ENCODE results near the gene DCLK1. TPM values are rescaled to one million over a fixed set of nuclear protein-coding genes. Genes with fewer than 3 reads are reported as not detected.

DCLK1 gene
- total RNA-seq, 3 donors from 2014 or later (not counting 1 experiment from before 2014, with no cell fraction given) = not detected

DNA sequence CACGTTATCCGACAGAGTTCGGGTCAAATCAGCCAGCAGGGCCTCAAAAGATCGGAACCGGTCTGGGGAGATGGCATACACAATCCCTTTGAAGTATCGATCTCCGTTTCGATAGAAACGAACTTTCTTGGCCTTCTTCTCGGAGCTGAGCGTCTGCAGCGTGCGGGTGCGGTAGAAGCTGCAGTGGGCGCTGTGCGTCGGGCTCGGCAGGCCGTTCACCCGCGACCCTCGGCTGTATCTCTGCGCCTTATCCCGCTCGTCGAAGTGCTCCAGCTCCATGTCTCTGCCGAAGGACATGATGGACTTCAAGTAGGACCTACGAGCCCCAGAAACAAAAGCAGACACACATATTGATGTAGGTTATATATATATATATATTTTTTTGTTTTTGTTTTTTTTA lies 5.3 kb downstream of the DCLK1 start:
- Mint-ChIP-seq H3K36me3 (no peaks in the 10 kb centered on the region), H3K27me3 (ENCODE audit: low read depth in 2 of 2) (peaks cover 0 to 4% of the 10 kb centered on the region in 2 donors), H3K27ac (no peak overlapping the region), H3K9me3 (peaks cover 3 to 4% of the 10 kb centered on the region in 2 donors), H3K4me3 (no peak overlapping the region), H3K4me1 (no peaks in the 10 kb centered on the region)
- H3K9me3 ChIP-seq (ENCODE audit: control insufficient read depth, insufficient read depth, low read length) = no peaks in the 10 kb centered on the region
- H3K4me1 ChIP-seq (ENCODE audit: control insufficient read depth, insufficient read depth, low read length) = no peaks in the 10 kb centered on the region
- no peak overlapping the region for H3K27ac ChIP-seq (ENCODE audit: low read length)
- no peaks in the 10 kb centered on the region for H3K27me3 ChIP-seq (ENCODE audit: control insufficient read depth, insufficient read depth, low read length)
- TF ChIP-seq, protein P1, sequence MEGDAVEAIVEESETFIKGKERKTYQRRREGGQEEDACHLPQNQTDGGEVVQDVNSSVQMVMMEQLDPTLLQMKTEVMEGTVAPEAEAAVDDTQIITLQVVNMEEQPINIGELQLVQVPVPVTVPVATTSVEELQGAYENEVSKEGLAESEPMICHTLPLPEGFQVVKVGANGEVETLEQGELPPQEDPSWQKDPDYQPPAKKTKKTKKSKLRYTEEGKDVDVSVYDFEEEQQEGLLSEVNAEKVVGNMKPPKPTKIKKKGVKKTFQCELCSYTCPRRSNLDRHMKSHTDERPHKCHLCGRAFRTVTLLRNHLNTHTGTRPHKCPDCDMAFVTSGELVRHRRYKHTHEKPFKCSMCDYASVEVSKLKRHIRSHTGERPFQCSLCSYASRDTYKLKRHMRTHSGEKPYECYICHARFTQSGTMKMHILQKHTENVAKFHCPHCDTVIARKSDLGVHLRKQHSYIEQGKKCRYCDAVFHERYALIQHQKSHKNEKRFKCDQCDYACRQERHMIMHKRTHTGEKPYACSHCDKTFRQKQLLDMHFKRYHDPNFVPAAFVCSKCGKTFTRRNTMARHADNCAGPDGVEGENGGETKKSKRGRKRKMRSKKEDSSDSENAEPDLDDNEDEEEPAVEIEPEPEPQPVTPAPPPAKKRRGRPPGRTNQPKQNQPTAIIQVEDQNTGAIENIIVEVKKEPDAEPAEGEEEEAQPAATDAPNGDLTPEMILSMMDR (IDR thresholded peaks at IDR 0.05) = no peak
- intact Hi-C loops (cut with micrococcal nuclease) = no loop called here
- DNase-seq (no peak), ATAC-seq (no peak)
- H3K4me3 ChIP-seq (ENCODE audit: low read length) = no peak overlapping the region
- whole genome bisulfite sequencing (ENCODE audit: insufficient coverage) = 89% methylated on average over 28 of the region's 28 CpGs
- H3K36me3 ChIP-seq (ENCODE audit: control insufficient read depth, insufficient read depth, low read length) = no peaks in the 10 kb centered on the region

- Histone ChIP-seq H3K4me1 (ENCODE audit: control insufficient read depth, insufficient read depth, low read length) (no peaks in the 10 kb centered on the region), H3K36me3 (ENCODE audit: control insufficient read depth, insufficient read depth, low read length) (no peaks in the 10 kb centered on the region), H3K27me3 (ENCODE audit: control insufficient read depth, insufficient read depth, low read length) (no peaks in the 10 kb centered on the region), H3K9me3 (ENCODE audit: control insufficient read depth, insufficient read depth, low read length) (no peaks in the 10 kb centered on the region), H3K4me3 (ENCODE audit: low read length) (no peak overlapping the region), H3K27ac (ENCODE audit: low read length) (no peak overlapping the region)
- no peak overlapping the region for H3K27ac Mint-ChIP-seq
- no peaks in the 10 kb centered on the region for H3K4me1 Mint-ChIP-seq
- no peaks in the 10 kb centered on the region for H3K27me3 Mint-ChIP-seq (ENCODE audit: low read depth in 2 of 2)
- H3K36me3 Mint-ChIP-seq = no peaks in the 10 kb centered on the region
- 86% methylated on average over 4 of the region's 6 CpGs for WGBS (ENCODE audit: insufficient coverage)
- peaks cover 3 to 4% of the 10 kb centered on the region in 2 donors for H3K9me3 Mint-ChIP-seq
- H3K4me3 Mint-ChIP-seq = no peak overlapping the region
- ATAC-seq (no peak), DNase-seq (no peak)
- TF ChIP-seq, protein P1 (IDR thresholded peaks at IDR 0.05) = no peak
- intact Hi-C loops (cut with micrococcal nuclease) = no loop called here
Observed at GRCh38 chr13:36124236-36124822, 6.9 kb downstream of the DCLK1 start.

DNA sequence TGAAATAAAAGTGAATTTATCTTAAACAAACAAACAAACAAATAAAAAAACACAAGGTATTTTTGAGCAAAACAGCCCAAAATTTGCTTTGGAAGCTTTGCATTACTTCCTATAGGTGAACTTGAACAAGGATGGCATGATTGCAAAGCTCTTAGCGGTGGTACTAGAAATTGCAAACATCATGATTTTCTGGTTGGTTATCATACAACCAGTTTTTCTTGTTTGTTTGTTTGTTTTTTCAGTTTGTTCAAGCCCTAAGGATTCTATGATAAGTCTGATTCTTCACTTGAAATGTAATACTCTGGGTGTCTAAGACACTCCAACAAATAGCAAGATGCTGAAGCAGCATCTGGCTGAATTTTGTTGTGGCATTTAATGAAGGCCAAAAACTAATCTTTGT lies 15.9 kb downstream of the DCLK1 start:
- WGBS (ENCODE audit: insufficient coverage) = 92% methylated on average over 1 of the region's 1 CpG
- no peaks in the 10 kb centered on the region for H3K27me3 ChIP-seq (ENCODE audit: control insufficient read depth, insufficient read depth, low read length)
- Mint-ChIP-seq H3K4me1 (no peaks in the 10 kb centered on the region), H3K4me3 (no peak overlapping the region), H3K9me3 (peaks cover 2 to 6% of the 10 kb centered on the region in 2 donors), H3K36me3 (no peaks in the 10 kb centered on the region), H3K27ac (no peak overlapping the region), H3K27me3 (ENCODE audit: low read depth in 2 of 2) (no peaks in the 10 kb centered on the region)
- H3K36me3 ChIP-seq (ENCODE audit: control insufficient read depth, insufficient read depth, low read length) = no peaks in the 10 kb centered on the region
- TF ChIP-seq, protein P1 (IDR thresholded peaks at IDR 0.05) = no peak
- no peak for DNase-seq
- H3K4me1 ChIP-seq (ENCODE audit: control insufficient read depth, insufficient read depth, low read length) = no peaks in the 10 kb centered on the region
- no peak overlapping the region for H3K27ac ChIP-seq (ENCODE audit: low read length)
- intact Hi-C loops (cut with micrococcal nuclease) = no loop called here
- no peak for ATAC-seq
- H3K4me3 ChIP-seq (ENCODE audit: low read length) = no peak overlapping the region
- H3K9me3 ChIP-seq (ENCODE audit: control insufficient read depth, insufficient read depth, low read length) = no peaks in the 10 kb centered on the region

DNA sequence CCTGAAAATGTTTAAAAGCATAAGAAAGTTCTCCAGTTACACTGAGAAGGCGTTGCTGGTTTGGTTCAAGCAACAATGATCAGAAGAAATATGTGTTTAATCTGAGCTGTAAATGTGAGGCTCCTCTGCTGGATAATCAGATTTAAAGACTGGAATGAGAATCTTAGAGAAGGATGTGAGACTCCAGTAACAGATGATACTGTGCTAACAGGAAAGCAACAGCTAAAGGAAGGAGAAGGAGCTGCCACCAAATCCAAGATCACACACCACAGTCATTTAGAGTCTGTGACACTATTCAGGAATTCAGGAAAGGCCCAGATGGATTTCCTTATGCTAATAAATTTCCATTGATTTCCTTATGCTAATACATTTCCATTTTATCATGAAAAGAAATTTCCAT lies 16.9 kb downstream of the DCLK1 start:
- Histone ChIP-seq H3K27ac (ENCODE audit: low read length) (no peak overlapping the region), H3K4me3 (ENCODE audit: low read length) (no peak overlapping the region), H3K9me3 (ENCODE audit: control insufficient read depth, insufficient read depth, low read length) (no peaks in the 10 kb centered on the region), H3K4me1 (ENCODE audit: control insufficient read depth, insufficient read depth, low read length) (no peaks in the 10 kb centered on the region), H3K36me3 (ENCODE audit: control insufficient read depth, insufficient read depth, low read length) (no peaks in the 10 kb centered on the region), H3K27me3 (ENCODE audit: control insufficient read depth, insufficient read depth, low read length) (no peaks in the 10 kb centered on the region)
- intact Hi-C loops (cut with micrococcal nuclease) = no loop called here
- WGBS (ENCODE audit: insufficient coverage) = 67% methylated on average over 1 of the region's 1 CpG
- Mint-ChIP-seq H3K27me3 (ENCODE audit: low read depth in 2 of 2) (no peaks in the 10 kb centered on the region), H3K4me3 (no peak overlapping the region), H3K36me3 (no peaks in the 10 kb centered on the region), H3K4me1 (no peaks in the 10 kb centered on the region), H3K27ac (no peak overlapping the region), H3K9me3 (peaks cover 2 to 6% of the 10 kb centered on the region in 2 donors)
- DNase-seq = no peak
- TF ChIP-seq, protein P1 (IDR thresholded peaks at IDR 0.05) = no peak
- no peak for ATAC-seq

Data from natural killer cell (primary cell).